WTC11 (cell line): ENCODE data around the gene SUN2.

Source experiments
- CREB1 ChIP-seq: sonication (generic); formaldehyde crosslinking; IDR thresholded peaks from 2 replicates; pipeline ENCODE4 v1.8.0; 2023; ENCODE audit warnings: mild to moderate bottlenecking, missing genetic modification reagents
- FOXK1 ChIP-seq: sonication (generic); formaldehyde crosslinking; IDR thresholded peaks from 2 replicates; pipeline ENCODE4 v1.8.0; 2022; ENCODE audit warnings: mild to moderate bottlenecking, moderate library complexity, missing genetic modification reagents
- NR2C2 ChIP-seq: sonication (generic); formaldehyde crosslinking; IDR thresholded peaks from 2 replicates; pipeline ENCODE4 v1.8.0; 2022; ENCODE audit warnings: mild to moderate bottlenecking, missing genetic modification reagents
- SP1 ChIP-seq: sonication (generic); formaldehyde crosslinking; conservative IDR thresholded peaks from 2 replicates; pipeline ENCODE4 v1.8.1; 2022; ENCODE audit warnings: missing genetic modification reagents
- ZNF416 ChIP-seq: fragments of 250-450 bp; sonication (Bioruptor Pico); IDR thresholded peaks from 2 replicates; pipeline ENCODE4 v1.9.0; 2021; ENCODE audit warnings: mild to moderate bottlenecking, inconsistent platforms
- ZNF671 ChIP-seq: fragments of 250-450 bp; sonication (Bioruptor Pico); IDR thresholded peaks from 2 replicates; pipeline ENCODE4 v1.8.0; 2021; ENCODE audit warnings: mild to moderate bottlenecking
- TF ChIP-seq, protein P1 (sequence below): fragments of 200-600 bp; IDR thresholded peaks from 2 replicates; pipeline ENCODE4 v1.8.0; 2022; ENCODE audit warnings: antibody characterized with exemption
- TF ChIP-seq, protein P2 (sequence below): fragments of 250-450 bp; sonication (Bioruptor Pico); IDR thresholded peaks from 2 replicates; pipeline ENCODE4 v1.9.0; 2021; ENCODE audit warnings: mild to moderate bottlenecking
- TF ChIP-seq, protein P3 (sequence below): sonication (generic); formaldehyde crosslinking; IDR thresholded peaks from 2 replicates; pipeline ENCODE4 v1.8.0; 2022; ENCODE audit warnings: mild to moderate bottlenecking, missing genetic modification reagents
- TF ChIP-seq, protein P4 (sequence below): sonication (generic); formaldehyde crosslinking; IDR thresholded peaks from 2 replicates; pipeline ENCODE4 v1.8.0; 2023; ENCODE audit warnings: missing genetic modification reagents
- TF ChIP-seq, protein P5 (sequence below): sonication (generic); formaldehyde crosslinking; IDR thresholded peaks from 2 replicates; pipeline ENCODE4 v1.8.0; 2022; ENCODE audit warnings: mild to moderate bottlenecking, missing genetic modification reagents
- TF ChIP-seq, protein P6 (sequence below): sonication (generic); formaldehyde crosslinking; IDR thresholded peaks from 2 replicates; pipeline ENCODE4 v1.8.1; 2022; ENCODE audit warnings: mild to moderate bottlenecking, moderate library complexity, missing genetic modification reagents
- TF ChIP-seq, protein P7 (sequence below): sonication (generic); formaldehyde crosslinking; conservative IDR thresholded peaks from 2 replicates; pipeline ENCODE4 v1.8.1; 2022; ENCODE audit warnings: mild to moderate bottlenecking, missing genetic modification reagents

DNA sequence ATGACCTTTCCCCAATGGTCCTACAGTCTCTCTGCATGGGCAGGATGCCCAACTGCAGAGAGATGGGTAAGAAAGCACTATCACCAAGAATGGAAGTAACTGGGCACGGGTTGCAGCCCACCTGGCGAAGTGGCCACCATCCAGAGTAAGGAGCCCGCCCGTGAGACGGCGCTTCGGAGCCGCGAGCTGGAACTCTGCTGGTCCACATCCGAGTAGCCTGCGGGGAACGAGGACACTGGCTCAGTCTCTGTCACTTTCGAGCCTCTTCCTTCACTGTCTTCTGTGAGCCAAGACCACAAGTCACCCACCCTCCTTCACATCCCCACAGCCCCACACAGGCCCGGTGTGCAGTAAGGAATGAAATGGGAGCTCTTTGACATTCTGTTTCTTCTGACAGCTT lies 5.7 kb downstream of the SUN2 start:
- TF ChIP-seq ZNF416: no peak
- TF ChIP-seq, protein P1, sequence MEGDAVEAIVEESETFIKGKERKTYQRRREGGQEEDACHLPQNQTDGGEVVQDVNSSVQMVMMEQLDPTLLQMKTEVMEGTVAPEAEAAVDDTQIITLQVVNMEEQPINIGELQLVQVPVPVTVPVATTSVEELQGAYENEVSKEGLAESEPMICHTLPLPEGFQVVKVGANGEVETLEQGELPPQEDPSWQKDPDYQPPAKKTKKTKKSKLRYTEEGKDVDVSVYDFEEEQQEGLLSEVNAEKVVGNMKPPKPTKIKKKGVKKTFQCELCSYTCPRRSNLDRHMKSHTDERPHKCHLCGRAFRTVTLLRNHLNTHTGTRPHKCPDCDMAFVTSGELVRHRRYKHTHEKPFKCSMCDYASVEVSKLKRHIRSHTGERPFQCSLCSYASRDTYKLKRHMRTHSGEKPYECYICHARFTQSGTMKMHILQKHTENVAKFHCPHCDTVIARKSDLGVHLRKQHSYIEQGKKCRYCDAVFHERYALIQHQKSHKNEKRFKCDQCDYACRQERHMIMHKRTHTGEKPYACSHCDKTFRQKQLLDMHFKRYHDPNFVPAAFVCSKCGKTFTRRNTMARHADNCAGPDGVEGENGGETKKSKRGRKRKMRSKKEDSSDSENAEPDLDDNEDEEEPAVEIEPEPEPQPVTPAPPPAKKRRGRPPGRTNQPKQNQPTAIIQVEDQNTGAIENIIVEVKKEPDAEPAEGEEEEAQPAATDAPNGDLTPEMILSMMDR: no peak
- TF ChIP-seq, protein P2, sequence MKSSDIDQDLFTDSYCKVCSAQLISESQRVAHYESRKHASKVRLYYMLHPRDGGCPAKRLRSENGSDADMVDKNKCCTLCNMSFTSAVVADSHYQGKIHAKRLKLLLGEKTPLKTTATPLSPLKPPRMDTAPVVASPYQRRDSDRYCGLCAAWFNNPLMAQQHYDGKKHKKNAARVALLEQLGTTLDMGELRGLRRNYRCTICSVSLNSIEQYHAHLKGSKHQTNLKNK (CRISPR knock-in tag): no peak
- TF ChIP-seq, protein P3, sequence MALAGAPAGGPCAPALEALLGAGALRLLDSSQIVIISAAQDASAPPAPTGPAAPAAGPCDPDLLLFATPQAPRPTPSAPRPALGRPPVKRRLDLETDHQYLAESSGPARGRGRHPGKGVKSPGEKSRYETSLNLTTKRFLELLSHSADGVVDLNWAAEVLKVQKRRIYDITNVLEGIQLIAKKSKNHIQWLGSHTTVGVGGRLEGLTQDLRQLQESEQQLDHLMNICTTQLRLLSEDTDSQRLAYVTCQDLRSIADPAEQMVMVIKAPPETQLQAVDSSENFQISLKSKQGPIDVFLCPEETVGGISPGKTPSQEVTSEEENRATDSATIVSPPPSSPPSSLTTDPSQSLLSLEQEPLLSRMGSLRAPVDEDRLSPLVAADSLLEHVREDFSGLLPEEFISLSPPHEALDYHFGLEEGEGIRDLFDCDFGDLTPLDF (CRISPR knock-in tag): no peak
- TF ChIP-seq, protein P4, sequence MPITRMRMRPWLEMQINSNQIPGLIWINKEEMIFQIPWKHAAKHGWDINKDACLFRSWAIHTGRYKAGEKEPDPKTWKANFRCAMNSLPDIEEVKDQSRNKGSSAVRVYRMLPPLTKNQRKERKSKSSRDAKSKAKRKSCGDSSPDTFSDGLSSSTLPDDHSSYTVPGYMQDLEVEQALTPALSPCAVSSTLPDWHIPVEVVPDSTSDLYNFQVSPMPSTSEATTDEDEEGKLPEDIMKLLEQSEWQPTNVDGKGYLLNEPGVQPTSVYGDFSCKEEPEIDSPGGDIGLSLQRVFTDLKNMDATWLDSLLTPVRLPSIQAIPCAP: no peak
- TF ChIP-seq, protein P5, sequence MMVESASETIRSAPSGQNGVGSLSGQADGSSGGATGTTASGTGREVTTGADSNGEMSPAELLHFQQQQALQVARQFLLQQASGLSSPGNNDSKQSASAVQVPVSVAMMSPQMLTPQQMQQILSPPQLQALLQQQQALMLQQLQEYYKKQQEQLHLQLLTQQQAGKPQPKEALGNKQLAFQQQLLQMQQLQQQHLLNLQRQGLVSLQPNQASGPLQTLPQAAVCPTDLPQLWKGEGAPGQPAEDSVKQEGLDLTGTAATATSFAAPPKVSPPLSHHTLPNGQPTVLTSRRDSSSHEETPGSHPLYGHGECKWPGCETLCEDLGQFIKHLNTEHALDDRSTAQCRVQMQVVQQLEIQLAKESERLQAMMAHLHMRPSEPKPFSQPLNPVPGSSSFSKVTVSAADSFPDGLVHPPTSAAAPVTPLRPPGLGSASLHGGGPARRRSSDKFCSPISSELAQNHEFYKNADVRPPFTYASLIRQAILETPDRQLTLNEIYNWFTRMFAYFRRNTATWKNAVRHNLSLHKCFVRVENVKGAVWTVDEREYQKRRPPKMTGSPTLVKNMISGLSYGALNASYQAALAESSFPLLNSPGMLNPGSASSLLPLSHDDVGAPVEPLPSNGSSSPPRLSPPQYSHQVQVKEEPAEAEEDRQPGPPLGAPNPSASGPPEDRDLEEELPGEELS: no peak
- TF ChIP-seq CREB1 (CRISPR knock-in tag): no peak
- TF ChIP-seq, protein P6, sequence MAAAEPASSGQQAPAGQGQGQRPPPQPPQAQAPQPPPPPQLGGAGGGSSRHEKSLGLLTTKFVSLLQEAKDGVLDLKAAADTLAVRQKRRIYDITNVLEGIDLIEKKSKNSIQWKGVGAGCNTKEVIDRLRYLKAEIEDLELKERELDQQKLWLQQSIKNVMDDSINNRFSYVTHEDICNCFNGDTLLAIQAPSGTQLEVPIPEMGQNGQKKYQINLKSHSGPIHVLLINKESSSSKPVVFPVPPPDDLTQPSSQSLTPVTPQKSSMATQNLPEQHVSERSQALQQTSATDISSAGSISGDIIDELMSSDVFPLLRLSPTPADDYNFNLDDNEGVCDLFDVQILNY: no peak
- TF ChIP-seq NR2C2 (CRISPR knock-in tag): no peak
- TF ChIP-seq SP1 (CRISPR knock-in tag): no peak
- no peak for TF ChIP-seq FOXK1 (CRISPR knock-in tag)
- no peak for TF ChIP-seq ZNF671 (CRISPR knock-in tag)
- TF ChIP-seq, protein P7, sequence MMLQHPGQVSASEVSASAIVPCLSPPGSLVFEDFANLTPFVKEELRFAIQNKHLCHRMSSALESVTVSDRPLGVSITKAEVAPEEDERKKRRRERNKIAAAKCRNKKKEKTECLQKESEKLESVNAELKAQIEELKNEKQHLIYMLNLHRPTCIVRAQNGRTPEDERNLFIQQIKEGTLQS (CRISPR knock-in tag): no peak
